Effector memory CD4-positive, alpha-beta T cell (primary cell): ENCODE measurements around the gene P4HA2.

ENCODE experiments used
- DNase-seq, 3 donors: peaks; one replicate each; pipeline ENCODE4 v3.0.0-alpha.2; 2020
- H3K27ac ChIP-seq: 2 replicates; pipeline ENCODE4 v1.7.0; 2013; ENCODE audit warnings: mild to moderate bottlenecking, low read length, moderate library complexity; ENCODE audit not compliant: insufficient read depth, poor library complexity, severe bottlenecking
- H3K27me3 ChIP-seq: replicated peaks from 2 replicates; pipeline ENCODE4 v1.7.0; 2013; ENCODE audit warnings: mild to moderate bottlenecking, low read length; ENCODE audit not compliant: insufficient read depth, control insufficient read depth, poor library complexity, severe bottlenecking
- H3K36me3 ChIP-seq: 2 replicates; pipeline ENCODE4 v1.7.0; 2013; ENCODE audit warnings: mild to moderate bottlenecking, low read length, moderate library complexity; ENCODE audit not compliant: control insufficient read depth, insufficient read depth
- H3K4me1 ChIP-seq: 2 replicates; pipeline ENCODE4 v1.7.0; 2013; ENCODE audit warnings: low read length, mild to moderate bottlenecking; ENCODE audit not compliant: control insufficient read depth, insufficient read depth, poor library complexity, severe bottlenecking
- H3K4me3 ChIP-seq: 2 replicates; pipeline ENCODE4 v1.7.0; 2013; ENCODE audit warnings: low read length, low read depth, mild to moderate bottlenecking; ENCODE audit not compliant: insufficient read depth, poor library complexity, severe bottlenecking
- H3K9me3 ChIP-seq: 2 replicates; pipeline ENCODE4 v1.7.0; 2013; ENCODE audit warnings: mild to moderate bottlenecking, low read length, moderate library complexity; ENCODE audit not compliant: control insufficient read depth

Gene P4HA2

DNA sequence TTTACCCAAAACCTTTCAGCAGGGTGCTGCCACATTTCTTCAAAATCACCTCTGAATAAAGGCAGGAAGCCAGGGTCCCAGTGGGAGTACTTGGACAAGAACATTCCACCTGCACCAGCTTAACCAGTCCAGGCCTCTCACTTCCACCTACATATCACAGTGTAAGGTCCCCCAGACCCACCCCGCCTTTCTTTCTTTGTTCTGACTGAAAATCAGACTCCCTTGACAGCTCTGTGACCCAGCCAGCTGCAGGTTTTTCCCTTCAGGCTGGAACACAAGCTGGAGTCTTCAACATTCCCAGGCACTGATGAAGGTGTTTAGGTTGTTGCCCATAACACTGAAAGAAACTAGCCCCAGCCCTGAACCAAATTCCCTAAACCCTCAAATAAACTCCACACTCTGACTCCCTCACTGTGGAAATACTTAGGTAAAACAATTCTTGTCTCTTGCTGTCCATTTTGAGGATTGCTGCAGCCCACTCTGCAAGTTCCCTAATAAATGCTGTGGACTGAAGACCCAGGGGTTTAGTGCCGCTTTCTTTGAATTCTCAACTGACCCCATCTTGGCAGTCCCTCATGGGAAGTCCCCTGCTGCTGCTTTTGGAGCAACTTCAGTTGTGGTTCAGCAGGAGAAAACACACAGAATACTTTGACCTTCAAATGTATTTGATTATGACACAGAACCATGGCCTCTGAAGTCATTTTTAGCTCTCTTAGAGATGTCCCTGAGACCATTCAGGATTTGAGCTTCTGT is 24.8 kb downstream of the P4HA2 start:
- Histone ChIP-seq H3K4me3 (no peak overlapping the region), H3K27ac (no peak overlapping the region), H3K36me3 (no peaks in the 10 kb centered on the region), H3K4me1 (no peaks in the 10 kb centered on the region), H3K27me3 (no peaks in the 10 kb centered on the region), H3K9me3 (no peaks in the 10 kb centered on the region)
- DNase-seq = no peak

GRCh38 chr5:132199116-132199680 is 28.5 kb downstream of the P4HA2 start:
- no peak for DNase-seq
- Histone ChIP-seq H3K4me3 (no peak overlapping the region), H3K36me3 (no peaks in the 10 kb centered on the region), H3K9me3 (no peaks in the 10 kb centered on the region), H3K27me3 (no peaks in the 10 kb centered on the region), H3K27ac (no peak overlapping the region), H3K4me1 (no peaks in the 10 kb centered on the region)

- no peak overlapping the region for H3K4me3 ChIP-seq
- H3K27ac ChIP-seq = no peak overlapping the region
- no peaks in the 10 kb centered on the region for H3K4me1 ChIP-seq
- H3K36me3 ChIP-seq = no peaks in the 10 kb centered on the region
- DNase-seq = no peak
- H3K9me3 ChIP-seq = no peaks in the 10 kb centered on the region
- no peaks in the 10 kb centered on the region for H3K27me3 ChIP-seq
Observed at GRCh38 chr5:132198571-132198970, 29.1 kb downstream of the P4HA2 start.

- H3K4me3 ChIP-seq = no peak overlapping the region
- no peaks in the 10 kb centered on the region for H3K36me3 ChIP-seq
- no peak overlapping the region for H3K27ac ChIP-seq
Observed at GRCh38 chr5:132195727-132196126, 31.9 kb downstream of the P4HA2 start.

GRCh38 chr5:132193165-132193694 is 34.4 kb downstream of the P4HA2 start:
- Histone ChIP-seq H3K27ac (no peak overlapping the region), H3K9me3 (no peaks in the 10 kb centered on the region), H3K4me1 (no peaks in the 10 kb centered on the region), H3K4me3 (no peak overlapping the region), H3K27me3 (no peaks in the 10 kb centered on the region), H3K36me3 (no peaks in the 10 kb centered on the region)
- no peak for DNase-seq

More at GRCh38 chr5:132195727-132196126, 31.9 kb downstream of the P4HA2 start:
- no peak for DNase-seq
- Histone ChIP-seq H3K4me1 (no peaks in the 10 kb centered on the region), H3K27me3 (no peaks in the 10 kb centered on the region), H3K9me3 (no peaks in the 10 kb centered on the region)

- H3K27me3 ChIP-seq = no peaks in the 10 kb centered on the region
- H3K27ac ChIP-seq = no peak overlapping the region
- H3K9me3 ChIP-seq = no peaks in the 10 kb centered on the region
- no peak for DNase-seq
- no peak overlapping the region for H3K4me3 ChIP-seq
- no peaks in the 10 kb centered on the region for H3K36me3 ChIP-seq
- no peaks in the 10 kb centered on the region for H3K4me1 ChIP-seq
Observed at GRCh38 chr5:132190161-132190817, 37.4 kb downstream of the P4HA2 start.

DNA sequence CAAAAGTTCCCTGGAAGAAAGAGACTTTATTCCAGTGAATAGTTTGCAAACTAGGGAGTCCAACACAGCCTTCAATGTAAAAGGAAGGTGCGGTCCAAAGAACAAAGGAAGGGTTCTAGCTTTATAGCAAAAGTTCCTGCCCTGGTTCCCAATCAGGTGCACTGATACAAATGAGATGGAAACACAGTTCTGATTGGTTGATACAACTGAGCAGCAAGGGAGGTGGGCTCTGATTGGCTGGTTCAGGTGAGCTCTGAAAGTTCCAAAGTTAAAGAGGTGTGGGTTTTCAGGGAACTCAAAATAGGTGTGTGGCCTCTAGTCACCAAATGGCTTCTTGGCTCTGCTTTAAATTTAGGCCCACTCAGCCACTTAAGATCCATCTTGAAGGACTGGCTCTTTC is 43.1 kb downstream of the P4HA2 start:
- Histone ChIP-seq H3K27ac (no peak overlapping the region), H3K36me3 (no peaks in the 10 kb centered on the region), H3K27me3 (no peaks in the 10 kb centered on the region), H3K4me1 (no peaks in the 10 kb centered on the region), H3K9me3 (no peaks in the 10 kb centered on the region), H3K4me3 (no peak overlapping the region)
- no peak for DNase-seq

GRCh38 chr5:132183723-132184122 is 43.9 kb downstream of the P4HA2 start:
- Histone ChIP-seq H3K4me1 (no peaks in the 10 kb centered on the region), H3K27ac (no peak overlapping the region), H3K9me3 (no peaks in the 10 kb centered on the region), H3K4me3 (no peak overlapping the region), H3K36me3 (no peaks in the 10 kb centered on the region), H3K27me3 (no peaks in the 10 kb centered on the region)
- no peak for DNase-seq

GRCh38 chr5:132182359-132183040 is 45.2 kb downstream of the P4HA2 start:
- Histone ChIP-seq H3K36me3 (no peaks in the 10 kb centered on the region), H3K4me3 (no peak overlapping the region), H3K27ac (no peak overlapping the region), H3K4me1 (no peaks in the 10 kb centered on the region), H3K9me3 (no peaks in the 10 kb centered on the region), H3K27me3 (no peaks in the 10 kb centered on the region)
- no peak for DNase-seq
